SK-N-SH treated with all-trans-retinoic acid at 6 μM for 48 hours (cell line): ENCODE results near the gene PLEKHG5.

Experiments
- ATAC-seq: fragments of 200-7000 bp; cut with Tn5 transposase; 3 replicates; pipeline ENCODE4 v1.9.1; 2020; ENCODE audit warnings: mild to moderate bottlenecking, moderate library complexity
- ARNTL ChIP-seq: fragments of 450-650 bp; formaldehyde crosslinking; IDR thresholded peaks from 2 replicates; pipeline ENCODE4 v1.5.0; 2020; ENCODE audit warnings: low read depth, mild to moderate bottlenecking, moderate library complexity, borderline replicate concordance
- BACH2 ChIP-seq: fragments of 250-450 bp; sonication (Bioruptor Pico); IDR thresholded peaks from 2 replicates; pipeline ENCODE4 v1.9.0; 2021; ENCODE audit warnings: mild to moderate bottlenecking, borderline replicate concordance
- CSDC2 ChIP-seq: fragments of 250-450 bp; sonication (Bioruptor Pico); IDR thresholded peaks from 2 replicates; pipeline ENCODE4 v1.5.0; 2020; ENCODE audit warnings: mild to moderate bottlenecking, moderate library complexity
- GLIS3 ChIP-seq: fragments of 250-450 bp; sonication (Bioruptor Pico); IDR thresholded peaks from 2 replicates; pipeline ENCODE4 v1.5.0; 2020; ENCODE audit warnings: mild to moderate bottlenecking, moderate library complexity
- ISL1 ChIP-seq: fragments of 250-450 bp; sonication (Bioruptor Pico); IDR thresholded peaks from 2 replicates; pipeline ENCODE4 v2.1.2; 2022; ENCODE audit warnings: mild to moderate bottlenecking, moderate library complexity
- OSR1 ChIP-seq: fragments of 250-450 bp; sonication (Bioruptor Pico); IDR thresholded peaks from 2 replicates; pipeline ENCODE4 v1.8.0; 2022; ENCODE audit warnings: moderate library complexity, mild to moderate bottlenecking, inconsistent platforms
- PPARA ChIP-seq: fragments of 250-450 bp; sonication (Bioruptor Pico); IDR thresholded peaks from 2 replicates; pipeline ENCODE4 v1.5.0; 2020; ENCODE audit warnings: mild to moderate bottlenecking, borderline replicate concordance
- SNAI2 ChIP-seq: fragments of 250-450 bp; sonication (Bioruptor Pico); IDR thresholded peaks from 2 replicates; pipeline ENCODE4 v1.5.0; 2020; ENCODE audit warnings: mild to moderate bottlenecking, moderate library complexity
- TCF4 ChIP-seq: fragments of 250-450 bp; sonication (Bioruptor Pico); IDR thresholded peaks from 2 replicates; pipeline ENCODE4 v1.8.0; 2021; ENCODE audit warnings: mild to moderate bottlenecking, moderate library complexity, borderline replicate concordance
- ZC3H10 ChIP-seq: fragments of 250-450 bp; sonication (Bioruptor Pico); IDR thresholded peaks from 2 replicates; pipeline ENCODE4 v1.5.1; 2021; ENCODE audit warnings: mild to moderate bottlenecking, moderate library complexity
- ZFP3 ChIP-seq: fragments of 250-450 bp; sonication (Bioruptor Pico); IDR thresholded peaks from 2 replicates; pipeline ENCODE4 v1.5.0; 2020; ENCODE audit warnings: mild to moderate bottlenecking, moderate library complexity
- ZNF565 ChIP-seq: fragments of 450-650 bp; formaldehyde crosslinking; conservative IDR thresholded peaks from 2 replicates; pipeline ENCODE4 v1.5.0; 2020; ENCODE audit warnings: low read depth, mild to moderate bottlenecking, moderate library complexity
- ZNF70 ChIP-seq: fragments of 450-650 bp; formaldehyde crosslinking; IDR thresholded peaks from 2 replicates; pipeline ENCODE4 v1.5.0; 2020; ENCODE audit warnings: mild to moderate bottlenecking, moderate library complexity
- ZNF8 ChIP-seq: fragments of 450-650 bp; formaldehyde crosslinking; IDR thresholded peaks from 2 replicates; pipeline ENCODE4 v1.5.0; 2020; ENCODE audit warnings: mild to moderate bottlenecking, moderate library complexity
- TF ChIP-seq, protein P1 (sequence below): fragments of 250-450 bp; sonication (Bioruptor Pico); IDR thresholded peaks from 2 replicates; pipeline ENCODE4 v1.5.0; 2020; ENCODE audit warnings: mild to moderate bottlenecking, moderate library complexity
- TF ChIP-seq, protein P2 (sequence below): fragments of 250-450 bp; sonication (Bioruptor Pico); IDR thresholded peaks from 2 replicates; pipeline ENCODE4 v1.8.0; 2020; ENCODE audit warnings: mild to moderate bottlenecking, moderate library complexity, borderline replicate concordance
- TF ChIP-seq, protein P3 (sequence below): fragments of 250-450 bp; sonication (Bioruptor Pico); IDR thresholded peaks from 2 replicates; pipeline ENCODE4 v1.5.1; 2021; ENCODE audit warnings: mild to moderate bottlenecking, moderate library complexity
- TF ChIP-seq, protein P4 (sequence below): fragments of 250-450 bp; sonication (Bioruptor Pico); IDR thresholded peaks from 2 replicates; pipeline ENCODE4 v1.8.0; 2021; ENCODE audit warnings: low read depth, mild to moderate bottlenecking, moderate library complexity, borderline replicate concordance
- TF ChIP-seq, protein P5 (sequence below): fragments of 250-450 bp; sonication (Bioruptor Pico); IDR thresholded peaks from 2 replicates; pipeline ENCODE4 v1.5.1; 2020; ENCODE audit warnings: low read depth, mild to moderate bottlenecking, moderate library complexity

Gene PLEKHG5

DNA sequence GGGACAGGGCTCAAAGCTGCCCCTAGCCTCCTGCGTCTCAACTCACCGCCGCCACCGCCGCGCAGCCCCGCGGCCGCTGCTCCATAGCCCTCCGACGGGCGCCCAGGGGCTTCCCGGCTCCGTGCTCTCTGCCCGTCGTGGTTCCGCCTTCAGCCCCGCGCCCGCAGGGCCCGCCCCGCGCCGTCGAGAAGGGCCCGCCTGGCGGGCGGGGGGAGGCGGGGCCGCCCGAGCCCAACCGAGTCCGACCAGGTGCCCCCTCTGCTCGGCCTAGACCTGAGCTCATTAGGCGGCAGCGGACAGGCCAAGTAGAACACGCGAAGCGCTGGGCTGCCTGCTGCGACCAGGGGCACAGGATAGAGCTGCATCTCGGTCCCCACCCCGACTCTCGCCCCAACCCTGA, 25.4 kb downstream of the PLEKHG5 start, which contains the start of gene TNFRSF25 (continued):
- TF ChIP-seq, protein P1, sequence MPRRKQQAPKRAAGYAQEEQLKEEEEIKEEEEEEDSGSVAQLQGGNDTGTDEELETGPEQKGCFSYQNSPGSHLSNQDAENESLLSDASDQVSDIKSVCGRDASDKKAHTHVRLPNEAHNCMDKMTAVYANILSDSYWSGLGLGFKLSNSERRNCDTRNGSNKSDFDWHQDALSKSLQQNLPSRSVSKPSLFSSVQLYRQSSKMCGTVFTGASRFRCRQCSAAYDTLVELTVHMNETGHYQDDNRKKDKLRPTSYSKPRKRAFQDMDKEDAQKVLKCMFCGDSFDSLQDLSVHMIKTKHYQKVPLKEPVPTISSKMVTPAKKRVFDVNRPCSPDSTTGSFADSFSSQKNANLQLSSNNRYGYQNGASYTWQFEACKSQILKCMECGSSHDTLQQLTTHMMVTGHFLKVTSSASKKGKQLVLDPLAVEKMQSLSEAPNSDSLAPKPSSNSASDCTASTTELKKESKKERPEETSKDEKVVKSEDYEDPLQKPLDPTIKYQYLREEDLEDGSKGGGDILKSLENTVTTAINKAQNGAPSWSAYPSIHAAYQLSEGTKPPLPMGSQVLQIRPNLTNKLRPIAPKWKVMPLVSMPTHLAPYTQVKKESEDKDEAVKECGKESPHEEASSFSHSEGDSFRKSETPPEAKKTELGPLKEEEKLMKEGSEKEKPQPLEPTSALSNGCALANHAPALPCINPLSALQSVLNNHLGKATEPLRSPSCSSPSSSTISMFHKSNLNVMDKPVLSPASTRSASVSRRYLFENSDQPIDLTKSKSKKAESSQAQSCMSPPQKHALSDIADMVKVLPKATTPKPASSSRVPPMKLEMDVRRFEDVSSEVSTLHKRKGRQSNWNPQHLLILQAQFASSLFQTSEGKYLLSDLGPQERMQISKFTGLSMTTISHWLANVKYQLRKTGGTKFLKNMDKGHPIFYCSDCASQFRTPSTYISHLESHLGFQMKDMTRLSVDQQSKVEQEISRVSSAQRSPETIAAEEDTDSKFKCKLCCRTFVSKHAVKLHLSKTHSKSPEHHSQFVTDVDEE (CRISPR knock-in tag): no peak
- TF ChIP-seq ZFP3 (CRISPR knock-in tag): no peak
- TF ChIP-seq PPARA (CRISPR knock-in tag): no peak
- TF ChIP-seq, all 23 proteins: peak for 0

DNA sequence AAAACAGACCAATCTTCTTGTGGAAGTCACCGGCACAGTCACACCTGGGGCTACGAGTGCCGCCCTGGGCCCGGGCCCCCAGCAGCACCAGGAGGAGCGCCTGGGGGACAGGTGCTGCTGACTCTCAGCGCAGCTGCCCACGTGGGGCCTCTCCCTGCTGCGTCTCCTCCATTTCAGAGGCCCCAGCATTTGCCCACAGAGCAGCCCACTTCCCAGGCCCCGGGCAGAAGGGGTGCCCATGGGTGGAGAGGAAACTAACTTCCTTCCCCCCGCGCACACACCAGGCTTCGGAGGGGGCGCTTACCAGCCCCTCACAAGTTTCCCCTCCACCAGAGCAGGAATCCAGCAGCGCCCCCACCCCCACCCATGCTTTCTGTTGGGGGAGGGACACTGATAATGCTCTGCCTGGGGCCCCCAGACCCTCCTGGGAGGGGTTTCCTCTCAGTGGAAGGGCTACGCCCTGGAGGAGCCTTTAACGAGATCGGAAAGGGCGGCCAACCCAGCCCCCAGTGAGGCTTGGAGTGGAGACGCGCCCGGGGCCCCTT, 25.9 kb downstream of the PLEKHG5 start:
- no peak for TF ChIP-seq TCF4 (CRISPR knock-in tag)
- no peak for TF ChIP-seq GLIS3 (CRISPR knock-in tag)
- no peak for TF ChIP-seq BACH2 (CRISPR knock-in tag)
- TF ChIP-seq ZFP3 (CRISPR knock-in tag): no peak
- TF ChIP-seq, protein P2, sequence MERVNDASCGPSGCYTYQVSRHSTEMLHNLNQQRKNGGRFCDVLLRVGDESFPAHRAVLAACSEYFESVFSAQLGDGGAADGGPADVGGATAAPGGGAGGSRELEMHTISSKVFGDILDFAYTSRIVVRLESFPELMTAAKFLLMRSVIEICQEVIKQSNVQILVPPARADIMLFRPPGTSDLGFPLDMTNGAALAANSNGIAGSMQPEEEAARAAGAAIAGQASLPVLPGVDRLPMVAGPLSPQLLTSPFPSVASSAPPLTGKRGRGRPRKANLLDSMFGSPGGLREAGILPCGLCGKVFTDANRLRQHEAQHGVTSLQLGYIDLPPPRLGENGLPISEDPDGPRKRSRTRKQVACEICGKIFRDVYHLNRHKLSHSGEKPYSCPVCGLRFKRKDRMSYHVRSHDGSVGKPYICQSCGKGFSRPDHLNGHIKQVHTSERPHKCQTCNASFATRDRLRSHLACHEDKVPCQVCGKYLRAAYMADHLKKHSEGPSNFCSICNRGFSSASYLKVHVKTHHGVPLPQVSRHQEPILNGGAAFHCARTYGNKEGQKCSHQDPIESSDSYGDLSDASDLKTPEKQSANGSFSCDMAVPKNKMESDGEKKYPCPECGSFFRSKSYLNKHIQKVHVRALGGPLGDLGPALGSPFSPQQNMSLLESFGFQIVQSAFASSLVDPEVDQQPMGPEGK (CRISPR knock-in tag): no peak
- TF ChIP-seq ZNF8 (CRISPR knock-in tag): no peak
- TF ChIP-seq ZNF565 (CRISPR knock-in tag): no peak
- no peak for TF ChIP-seq ARNTL (CRISPR knock-in tag)
- no peak for TF ChIP-seq PPARA (CRISPR knock-in tag)
- TF ChIP-seq, protein P3, sequence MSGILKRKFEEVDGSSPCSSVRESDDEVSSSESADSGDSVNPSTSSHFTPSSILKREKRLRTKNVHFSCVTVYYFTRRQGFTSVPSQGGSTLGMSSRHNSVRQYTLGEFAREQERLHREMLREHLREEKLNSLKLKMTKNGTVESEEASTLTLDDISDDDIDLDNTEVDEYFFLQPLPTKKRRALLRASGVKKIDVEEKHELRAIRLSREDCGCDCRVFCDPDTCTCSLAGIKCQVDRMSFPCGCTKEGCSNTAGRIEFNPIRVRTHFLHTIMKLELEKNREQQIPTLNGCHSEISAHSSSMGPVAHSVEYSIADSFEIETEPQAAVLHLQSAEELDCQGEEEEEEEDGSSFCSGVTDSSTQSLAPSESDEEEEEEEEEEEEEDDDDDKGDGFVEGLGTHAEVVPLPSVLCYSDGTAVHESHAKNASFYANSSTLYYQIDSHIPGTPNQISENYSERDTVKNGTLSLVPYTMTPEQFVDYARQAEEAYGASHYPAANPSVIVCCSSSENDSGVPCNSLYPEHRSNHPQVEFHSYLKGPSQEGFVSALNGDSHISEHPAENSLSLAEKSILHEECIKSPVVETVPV (CRISPR knock-in tag): no peak
- no peak for TF ChIP-seq OSR1 (CRISPR knock-in tag)
- no peak for ATAC-seq

DNA sequence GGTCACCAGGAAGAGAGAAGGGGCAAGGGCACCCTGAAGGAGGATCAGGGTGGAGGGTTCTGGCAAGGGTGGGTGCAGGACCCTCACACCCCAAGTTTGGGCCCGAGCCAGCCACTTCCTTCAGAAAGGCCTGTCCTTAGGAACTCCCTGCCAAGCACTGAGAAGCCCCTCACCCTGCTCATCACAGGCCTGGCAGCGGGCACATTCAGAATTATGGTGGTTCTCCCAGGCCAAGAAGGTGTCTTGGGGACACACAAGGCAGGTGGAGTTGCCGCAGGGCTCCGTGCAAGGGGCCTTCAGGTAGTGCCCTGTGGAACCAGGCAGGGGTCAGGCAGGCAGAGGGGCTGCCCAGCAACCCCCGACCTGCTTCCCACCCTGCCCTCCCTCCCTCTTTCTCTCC, 26.6 kb downstream of the PLEKHG5 start:
- TF ChIP-seq BACH2 (CRISPR knock-in tag): no peak
- no peak for TF ChIP-seq GLIS3 (CRISPR knock-in tag)
- no peak for TF ChIP-seq OSR1 (CRISPR knock-in tag)
- TF ChIP-seq, protein P4, sequence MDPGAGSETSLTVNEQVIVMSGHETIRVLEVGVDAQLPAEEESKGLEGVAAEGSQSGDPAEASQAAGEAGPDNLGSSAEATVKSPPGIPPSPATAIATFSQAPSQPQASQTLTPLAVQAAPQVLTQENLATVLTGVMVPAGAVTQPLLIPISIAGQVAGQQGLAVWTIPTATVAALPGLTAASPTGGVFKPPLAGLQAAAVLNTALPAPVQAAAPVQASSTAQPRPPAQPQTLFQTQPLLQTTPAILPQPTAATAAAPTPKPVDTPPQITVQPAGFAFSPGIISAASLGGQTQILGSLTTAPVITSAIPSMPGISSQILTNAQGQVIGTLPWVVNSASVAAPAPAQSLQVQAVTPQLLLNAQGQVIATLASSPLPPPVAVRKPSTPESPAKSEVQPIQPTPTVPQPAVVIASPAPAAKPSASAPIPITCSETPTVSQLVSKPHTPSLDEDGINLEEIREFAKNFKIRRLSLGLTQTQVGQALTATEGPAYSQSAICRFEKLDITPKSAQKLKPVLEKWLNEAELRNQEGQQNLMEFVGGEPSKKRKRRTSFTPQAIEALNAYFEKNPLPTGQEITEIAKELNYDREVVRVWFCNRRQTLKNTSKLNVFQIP (CRISPR knock-in tag): no peak
- TF ChIP-seq, protein P1 (CRISPR knock-in tag): no peak
- TF ChIP-seq, protein P3 (CRISPR knock-in tag): no peak
- TF ChIP-seq ISL1 (CRISPR knock-in tag): no peak
- no peak for TF ChIP-seq SNAI2 (CRISPR knock-in tag)
- no peak for TF ChIP-seq CSDC2 (CRISPR knock-in tag)
- TF ChIP-seq, protein P5, sequence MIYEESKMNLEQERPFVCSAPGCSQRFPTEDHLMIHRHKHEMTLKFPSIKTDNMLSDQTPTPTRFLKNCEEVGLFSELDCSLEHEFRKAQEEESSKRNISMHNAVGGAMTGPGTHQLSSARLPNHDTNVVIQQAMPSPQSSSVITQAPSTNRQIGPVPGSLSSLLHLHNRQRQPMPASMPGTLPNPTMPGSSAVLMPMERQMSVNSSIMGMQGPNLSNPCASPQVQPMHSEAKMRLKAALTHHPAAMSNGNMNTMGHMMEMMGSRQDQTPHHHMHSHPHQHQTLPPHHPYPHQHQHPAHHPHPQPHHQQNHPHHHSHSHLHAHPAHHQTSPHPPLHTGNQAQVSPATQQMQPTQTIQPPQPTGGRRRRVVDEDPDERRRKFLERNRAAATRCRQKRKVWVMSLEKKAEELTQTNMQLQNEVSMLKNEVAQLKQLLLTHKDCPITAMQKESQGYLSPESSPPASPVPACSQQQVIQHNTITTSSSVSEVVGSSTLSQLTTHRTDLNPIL: no peak
- TF ChIP-seq ZNF70 (CRISPR knock-in tag): no peak
- TF ChIP-seq, protein P2 (CRISPR knock-in tag): no peak
- no peak for TF ChIP-seq ZNF8 (CRISPR knock-in tag)
- no peak for TF ChIP-seq TCF4 (CRISPR knock-in tag)
- TF ChIP-seq ZC3H10 (CRISPR knock-in tag): no peak
- ATAC-seq: no peak
